Activated CD4-positive, alpha-beta memory T cell treated with anti-CD3 and anti-CD28 coated beads for 36 hours (primary cell): Measurements from ENCODE around the gene TSPYL6. TPM values are rescaled to one million over a fixed set of nuclear protein-coding genes. Genes with fewer than 3 reads are reported as not detected.
"Not testable (repeated sequence)": the region's sequence is repeated elsewhere in the genome, so short reads cannot be mapped to it uniquely, and the experiment has no call there.

Source experiments
- CTCF ChIA-PET: fragments of 350-600 bp; sonication (Branson Sonifier 250); formaldehyde crosslinking; loops from one replicate; lab custom pipeline; 2021; ENCODE audit warnings: antibody characterized with exemption, inconsistent platforms; lab: Charles Lee
- POLR2A ChIA-PET: fragments of 350-600 bp; sonication (Branson Sonifier 250); formaldehyde crosslinking; loops from one replicate; lab custom pipeline; 2021; ENCODE audit warnings: antibody characterized with exemption; lab: Charles Lee
- DNase-seq: peaks from one replicate; pipeline ENCODE4 v3.0.0-alpha.2; 2020
- H3K27ac Mint-ChIP-seq: one replicate; pipeline ENCODE4 v1.8.0; 2021; ENCODE audit warnings: mixed read lengths
- H3K27me3 Mint-ChIP-seq: one replicate; pipeline ENCODE4 v1.8.0; 2021; ENCODE audit warnings: mixed read lengths
- H3K36me3 Mint-ChIP-seq: one replicate; pipeline ENCODE4 v1.8.0; 2021; ENCODE audit warnings: mixed read lengths
- H3K4me1 Mint-ChIP-seq: one replicate; pipeline ENCODE4 v1.8.0; 2021; ENCODE audit warnings: low read depth, mixed read lengths
- H3K4me3 Mint-ChIP-seq: one replicate; pipeline ENCODE4 v1.8.0; 2021; ENCODE audit warnings: mild to moderate bottlenecking, mixed read lengths
- H3K9me3 Mint-ChIP-seq: one replicate; pipeline ENCODE4 v1.8.0; 2021; ENCODE audit warnings: mixed read lengths
- intact Hi-C: fragments of 100-400 bp; cut with micrococcal nuclease; formaldehyde crosslinking; loops from one replicate; pipeline ENCODE4 v1.15.1; 2023
- total RNA-seq, 2 experiments: library from RNA; stranded (reverse); gene quantifications; one replicate each; pipeline ENCODE4 v1.2.3, GENCODE V29; 2021

TSPYL6 gene
- total RNA-seq, 2 experiments from 2014 or later = not detected

- H3K36me3 Mint-ChIP-seq = peaks cover 4% of the 10 kb centered on the region
- H3K27me3 Mint-ChIP-seq = no peaks in the 10 kb centered on the region
- no peak overlapping the region for H3K4me3 Mint-ChIP-seq
- H3K27ac Mint-ChIP-seq = no peak overlapping the region
- DNase-seq = no peak
- ChIA-PET CTCF (no interaction called here), POLR2A (no interaction called here)
- no peaks in the 10 kb centered on the region for H3K9me3 Mint-ChIP-seq
- intact Hi-C loops = no loop called here
- H3K4me1 Mint-ChIP-seq = peaks cover 7% of the 10 kb centered on the region
Observed at GRCh38 chr2:54271843-54272627, 16.0 kb upstream of the TSPYL6 start.

DNA sequence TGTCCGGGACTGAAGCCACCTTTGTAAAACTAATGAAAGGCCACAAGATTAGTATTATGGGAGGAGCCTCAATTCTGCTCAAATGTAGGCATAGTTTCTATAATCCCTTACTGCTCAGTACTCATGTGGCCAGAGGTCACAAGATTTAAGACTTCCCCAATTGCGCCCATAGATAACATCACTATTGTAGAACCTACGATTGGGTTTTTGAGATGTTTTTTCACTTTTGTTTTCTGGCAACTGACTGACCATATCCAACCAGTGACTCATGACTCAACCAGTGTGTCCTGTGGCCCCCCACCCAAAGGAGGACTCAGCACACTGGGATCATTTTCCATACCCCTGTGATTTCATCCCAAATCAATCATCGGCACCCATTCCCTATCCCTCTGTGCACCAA, 15.2 kb upstream of the TSPYL6 start:
- DNase-seq = no peak
- no peaks in the 10 kb centered on the region for H3K9me3 Mint-ChIP-seq
- POLR2A ChIA-PET = no interaction called here
- H3K27me3 Mint-ChIP-seq = no peaks in the 10 kb centered on the region
- intact Hi-C loops = no loop called here
- H3K4me3 Mint-ChIP-seq = no peak overlapping the region
- H3K27ac Mint-ChIP-seq = no peak overlapping the region
- H3K36me3 Mint-ChIP-seq = peaks cover 4% of the 10 kb centered on the region
- CTCF ChIA-PET = no interaction called here
- peaks cover 7% of the 10 kb centered on the region for H3K4me1 Mint-ChIP-seq

- intact Hi-C loops = no loop called here
- no peak overlapping the region for H3K4me3 Mint-ChIP-seq
- H3K27me3 Mint-ChIP-seq = no peaks in the 10 kb centered on the region
- POLR2A ChIA-PET = no interaction called here
- H3K36me3 Mint-ChIP-seq = peaks cover 4% of the 10 kb centered on the region
- peaks cover 7% of the 10 kb centered on the region for H3K4me1 Mint-ChIP-seq
- no peak overlapping the region for H3K27ac Mint-ChIP-seq
- CTCF ChIA-PET = no interaction called here
- peaks cover 5% of the 10 kb centered on the region for H3K9me3 Mint-ChIP-seq
- DNase-seq = no peak
Observed at GRCh38 chr2:54267577-54267976, 11.5 kb upstream of the TSPYL6 start.

DNA sequence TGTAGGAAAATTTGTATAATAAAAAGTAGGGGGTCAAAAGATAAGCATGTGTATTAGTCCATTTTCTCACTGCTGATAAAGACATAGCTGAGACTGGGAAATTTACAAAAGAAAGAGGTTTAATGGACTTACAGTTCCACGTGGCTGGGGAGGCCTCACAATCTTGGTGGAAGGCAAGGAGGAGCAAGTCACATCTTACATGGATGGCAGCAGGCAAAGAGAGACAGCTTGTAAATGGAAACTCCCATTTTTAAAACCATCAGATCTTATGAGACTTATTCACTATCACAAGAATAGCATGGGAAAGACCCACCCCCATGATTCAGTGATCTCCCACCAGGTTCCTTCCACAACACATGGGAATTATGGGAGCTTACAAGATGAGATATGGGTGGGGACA, 9.1 kb upstream of the TSPYL6 start:
- H3K9me3 Mint-ChIP-seq, POLR2A ChIA-PET, CTCF ChIA-PET, intact Hi-C loops, H3K27ac Mint-ChIP-seq, H3K36me3 Mint-ChIP-seq, H3K4me3 Mint-ChIP-seq, H3K4me1 Mint-ChIP-seq, H3K27me3 Mint-ChIP-seq, DNase-seq: not testable (repeated sequence)

DNA sequence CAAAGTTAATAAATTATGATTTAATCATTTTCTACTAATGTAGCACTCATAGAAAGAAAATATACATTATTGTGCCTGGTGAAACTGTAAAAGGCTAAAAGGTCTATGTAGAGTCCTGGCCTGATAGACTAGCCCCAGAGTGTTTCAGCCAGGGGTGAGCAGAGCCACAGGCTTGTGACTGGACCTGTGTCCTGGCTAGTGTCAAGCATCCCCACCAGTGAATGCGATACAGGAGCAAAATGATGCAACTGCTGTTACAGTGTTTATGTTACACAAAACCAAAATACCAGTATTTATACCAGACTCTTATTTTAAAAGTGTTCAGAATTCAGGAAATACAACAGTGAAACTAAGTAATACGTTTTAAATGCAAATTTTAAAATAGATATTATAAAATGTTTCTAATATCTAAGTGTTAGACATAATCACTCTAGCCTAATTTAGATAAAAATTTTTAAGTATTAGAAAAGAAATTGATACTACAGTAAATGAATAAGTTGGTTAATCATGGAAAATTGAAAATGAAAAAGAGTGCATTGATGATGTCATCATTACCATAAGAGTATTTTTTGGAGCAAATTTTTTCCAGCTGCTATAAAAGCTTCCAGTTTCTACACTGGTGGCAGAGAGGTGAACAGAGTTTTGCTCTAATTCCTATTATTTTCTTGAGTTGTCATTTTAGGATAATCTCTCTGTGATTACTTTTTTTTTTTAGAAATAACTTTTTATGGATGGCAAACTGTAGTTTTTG, 6.2 kb upstream of the TSPYL6 start:
- Mint-ChIP-seq H3K36me3 (peaks cover 4% of the 10 kb centered on the region), H3K4me3 (no peak overlapping the region), H3K9me3 (peaks cover 5% of the 10 kb centered on the region), H3K27ac (no peak overlapping the region), H3K27me3 (no peaks in the 10 kb centered on the region), H3K4me1 (no peaks in the 10 kb centered on the region)
- no peak for DNase-seq
- intact Hi-C loops = no loop called here
- POLR2A ChIA-PET = no interaction called here
- CTCF ChIA-PET = no interaction called here

DNA sequence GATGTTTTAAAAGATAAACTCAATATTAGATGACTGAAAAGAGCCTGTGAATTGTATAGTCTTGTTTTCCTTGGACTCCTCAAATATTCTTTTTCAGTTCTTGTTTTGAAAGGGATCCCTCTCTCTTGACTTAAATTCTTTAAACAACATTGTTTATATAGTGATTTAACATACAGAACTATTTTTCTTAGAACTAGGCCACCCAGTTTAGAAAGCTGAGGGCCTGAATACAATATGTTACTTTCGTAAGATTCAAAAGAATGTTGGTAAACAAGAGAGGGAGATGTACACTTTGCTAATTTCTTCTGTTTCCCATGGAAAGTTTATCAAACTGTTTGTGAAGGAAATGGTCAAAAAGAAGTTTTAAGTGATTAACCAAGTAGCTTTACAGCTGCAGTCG, 5.5 kb upstream of the TSPYL6 start:
- H3K27me3 Mint-ChIP-seq = no peaks in the 10 kb centered on the region
- no peak overlapping the region for H3K4me3 Mint-ChIP-seq
- intact Hi-C loops = no loop called here
- DNase-seq = no peak
- ChIA-PET POLR2A (no interaction called here), CTCF (no interaction called here)
- H3K9me3 Mint-ChIP-seq = peaks cover 5% of the 10 kb centered on the region
- no peak overlapping the region for H3K27ac Mint-ChIP-seq
- H3K36me3 Mint-ChIP-seq = peaks cover 4% of the 10 kb centered on the region
- no peaks in the 10 kb centered on the region for H3K4me1 Mint-ChIP-seq

- Mint-ChIP-seq H3K4me1 (no peaks in the 10 kb centered on the region), H3K4me3 (no peak overlapping the region), H3K27me3 (no peaks in the 10 kb centered on the region), H3K9me3 (peaks cover 5% of the 10 kb centered on the region), H3K27ac (no peak overlapping the region), H3K36me3 (peaks cover 7% of the 10 kb centered on the region)
- POLR2A ChIA-PET = no interaction called here
- CTCF ChIA-PET = no interaction called here
- intact Hi-C loops = no loop called here
- no peak for DNase-seq
Observed at GRCh38 chr2:54260241-54260595, 4.2 kb upstream of the TSPYL6 start.

GRCh38 chr2:54259413-54260240, 3.6 kb upstream of the TSPYL6 start:
- POLR2A ChIA-PET = no interaction called here
- CTCF ChIA-PET = no interaction called here

DNA sequence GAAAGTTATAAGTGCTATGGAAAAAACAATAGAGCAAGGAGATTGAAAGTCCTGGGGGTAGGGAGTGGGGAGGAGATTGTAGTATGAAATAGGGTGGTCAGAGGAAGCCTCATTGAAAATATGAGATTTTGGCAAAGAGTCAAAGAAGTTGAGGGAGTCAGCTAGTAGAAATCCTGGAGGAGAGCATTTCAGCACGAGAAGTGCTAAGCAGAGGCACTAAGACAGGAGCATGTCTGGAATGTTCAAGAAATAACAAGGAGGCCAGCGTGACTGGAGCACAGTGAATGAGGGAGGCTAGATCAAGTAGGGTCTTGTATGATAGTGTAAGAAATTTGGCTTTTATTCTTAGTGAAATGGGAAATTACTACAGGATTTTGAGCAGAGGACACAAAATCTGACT, 2.1 kb upstream of the TSPYL6 start:
- intact Hi-C loops = no loop called here
- ChIA-PET POLR2A (no interaction called here), CTCF (no interaction called here)

More at GRCh38 chr2:54259413-54260240, 3.6 kb upstream of the TSPYL6 start:
- Mint-ChIP-seq H3K4me1 (no peaks in the 10 kb centered on the region), H3K9me3 (peaks cover 2% of the 10 kb centered on the region), H3K36me3 (peaks cover 7% of the 10 kb centered on the region), H3K27ac (no peak overlapping the region), H3K4me3 (no peak overlapping the region), H3K27me3 (no peaks in the 10 kb centered on the region)
- DNase-seq = no peak
- intact Hi-C loops = no loop called here

GRCh38 chr2:54255230-54256090, 569 bp downstream of the TSPYL6 start:
- H3K27ac Mint-ChIP-seq = no peak overlapping the region
- no peaks in the 10 kb centered on the region for H3K27me3 Mint-ChIP-seq
- POLR2A ChIA-PET = no interaction called here

More for the DNA sequence above, 2.1 kb upstream of the TSPYL6 start:
- H3K4me3 Mint-ChIP-seq = no peak overlapping the region
- no peak for DNase-seq
- no peak overlapping the region for H3K27ac Mint-ChIP-seq
- H3K9me3 Mint-ChIP-seq = peaks cover 2% of the 10 kb centered on the region
- H3K36me3 Mint-ChIP-seq = peaks cover 3% of the 10 kb centered on the region
- no peaks in the 10 kb centered on the region for H3K27me3 Mint-ChIP-seq
- H3K4me1 Mint-ChIP-seq = no peaks in the 10 kb centered on the region

DNA sequence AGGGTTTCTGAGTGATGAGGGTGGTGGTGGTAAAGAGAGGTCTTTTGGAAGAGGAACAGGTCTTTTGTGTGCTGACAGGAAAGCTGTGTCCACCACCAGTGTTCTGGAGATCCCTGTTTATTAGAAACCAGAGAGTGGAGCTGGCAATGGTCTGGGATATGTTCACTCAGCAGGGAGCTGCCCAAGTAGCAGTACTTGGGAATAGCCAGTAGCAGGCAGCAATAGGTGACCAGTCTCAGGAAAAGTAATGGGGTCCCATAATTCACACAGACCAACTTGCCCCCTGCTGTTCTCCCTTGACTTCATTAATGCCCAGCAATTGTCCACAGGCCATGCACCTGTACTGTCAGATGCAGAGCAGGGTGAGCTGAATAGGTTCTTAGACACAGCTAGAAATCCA, 1.8 kb downstream of the TSPYL6 start:
- Mint-ChIP-seq H3K4me1 (no peaks in the 10 kb centered on the region), H3K27me3 (no peaks in the 10 kb centered on the region), H3K9me3 (no peaks in the 10 kb centered on the region), H3K36me3 (peaks cover 7% of the 10 kb centered on the region), H3K27ac (no peak overlapping the region), H3K4me3 (no peak overlapping the region)
- ChIA-PET CTCF (no interaction called here), POLR2A (no interaction called here)
- DNase-seq = no peak
- intact Hi-C loops = no loop called here

More at GRCh38 chr2:54255230-54256090, 569 bp downstream of the TSPYL6 start:
- CTCF ChIA-PET = no interaction called here
- no peak for DNase-seq
- H3K4me1 Mint-ChIP-seq = no peaks in the 10 kb centered on the region
- H3K9me3 Mint-ChIP-seq = no peaks in the 10 kb centered on the region
- H3K4me3 Mint-ChIP-seq = no peak overlapping the region
- intact Hi-C loops = no loop called here
- H3K36me3 Mint-ChIP-seq = peaks cover 7% of the 10 kb centered on the region
